ENCODE data around the gene GLP2R.

The GLP2R gene

GRCh38 chr17:9855036-9855435, 29.3 kb downstream of the GLP2R start:
- no peak for TF ChIP-seq CTCF (IDR thresholded peaks at IDR 0.05; ENCODE audit: insufficient read depth, low read length, missing control alignments)
- CTCF ChIA-PET, result no interaction called here
- POLR2A ChIA-PET, result no interaction called here
- DNase-seq (ENCODE audit: low read depth, low spot score), result no peak
- no peak overlapping the region for H3K4me3 ChIP-seq (ENCODE audit: low read depth, low read length)

GRCh38 chr17:9859781-9860180, 34.1 kb downstream of the GLP2R start:
- ChIA-PET POLR2A (no interaction called here), CTCF (no interaction called here)
- TF ChIP-seq CTCF (IDR thresholded peaks at IDR 0.05; ENCODE audit: insufficient read depth, low read length, missing control alignments), result no peak
- no peak for DNase-seq (ENCODE audit: low read depth, low spot score)
- no peak overlapping the region for H3K4me3 ChIP-seq (ENCODE audit: low read depth, low read length)

- TF ChIP-seq CTCF (IDR thresholded peaks at IDR 0.05; ENCODE audit: insufficient read depth, low read length, missing control alignments), result no peak
- ChIA-PET CTCF (no interaction called here), POLR2A (no interaction called here)
Observed at GRCh38 chr17:9860851-9861250, 35.1 kb downstream of the GLP2R start.

GRCh38 chr17:9862220-9862619, 36.5 kb downstream of the GLP2R start:
- TF ChIP-seq CTCF (IDR thresholded peaks at IDR 0.05; ENCODE audit: insufficient read depth, low read length, missing control alignments), result no peak
- H3K4me3 ChIP-seq (ENCODE audit: low read depth, low read length), result no peak overlapping the region
- ChIA-PET POLR2A (interaction anchor here (0.5 kb wide), 1 partner anchor 750 kb away, joined by 3 read pairs; no protein-coding TSS in a partner anchor), CTCF (no interaction called here)
- DNase-seq (ENCODE audit: low read depth, low spot score), result no peak

More at GRCh38 chr17:9860851-9861250, 35.1 kb downstream of the GLP2R start:
- H3K4me3 ChIP-seq (ENCODE audit: low read depth, low read length), result no peak overlapping the region
- no peak for DNase-seq (ENCODE audit: low read depth, low spot score)

- DNase-seq (ENCODE audit: low read depth, low spot score), result no peak
- CTCF ChIA-PET, result no interaction called here
Observed at GRCh38 chr17:9862949-9863348, 37.2 kb downstream of the GLP2R start.

GRCh38 chr17:9865586-9865985, 39.9 kb downstream of the GLP2R start:
- no peak for DNase-seq (ENCODE audit: low read depth, low spot score)
- ChIA-PET POLR2A (no interaction called here), CTCF (no interaction called here)
- no peak overlapping the region for H3K4me3 ChIP-seq (ENCODE audit: low read depth, low read length)
- TF ChIP-seq CTCF (IDR thresholded peaks at IDR 0.05; ENCODE audit: insufficient read depth, low read length, missing control alignments), result no peak

More at GRCh38 chr17:9862949-9863348, 37.2 kb downstream of the GLP2R start:
- POLR2A ChIA-PET, result interaction anchor here (0.5 kb wide), 1 partner anchor 749 kb away, joined by 3 read pairs; no protein-coding TSS in a partner anchor
- no peak for TF ChIP-seq CTCF (IDR thresholded peaks at IDR 0.05; ENCODE audit: insufficient read depth, low read length, missing control alignments)
- no peak overlapping the region for H3K4me3 ChIP-seq (ENCODE audit: low read depth, low read length)

Data from AG04449 (cell line).